Sigmoid colon (tissue), 7 donors: Measurements from ENCODE around the gene SCUBE1. TPM values are rescaled to one million over a fixed set of nuclear protein-coding genes. Genes with fewer than 3 reads are reported as not detected.

Source experiments
- DNase-seq: peaks from one replicate; pipeline ENCODE4 v3.0.0-alpha.2; 2019
- H3K27ac ChIP-seq, 4 donors: fragments of 200-600 bp; sonication (generic); one replicate each; pipeline ENCODE4 v1.5.1; 2016 to 2019; ENCODE audit warnings: mild to moderate bottlenecking in 1 of 4
- H3K27me3 ChIP-seq, 3 donors: fragments of 200-600 bp; sonication (generic); one replicate each; pipeline ENCODE4 v1.5.1; 2019; ENCODE audit warnings: mild to moderate bottlenecking in 1 of 3
- H3K36me3 ChIP-seq, 4 donors: fragments of 200-600 bp; sonication (generic); one replicate each; pipeline ENCODE4 v1.5.1; 2016 to 2019
- H3K4me1 ChIP-seq, 4 donors: fragments of 200-600 bp; sonication (generic); one replicate each; pipeline ENCODE4 v1.5.1; 2017 to 2019
- H3K4me3 ChIP-seq, 4 donors: fragments of 200-600 bp; sonication (generic); one replicate each; pipeline ENCODE4 v1.5.1; 2017 to 2019; ENCODE audit warnings: mild to moderate bottlenecking in 2 of 4, moderate library complexity in 1 of 4
- H3K9me3 ChIP-seq, 4 donors: fragments of 200-600 bp in 3 of 4; sonication (generic) in 3 of 4; one replicate each; pipeline versions ENCODE4 v1.5.1 to v1.6.1; 2013 to 2019
- EP300 ChIP-seq, 4 donors: sonication (generic); formaldehyde crosslinking; IDR thresholded peaks; one replicate each; pipeline ENCODE4 v1.6.1; 2017; ENCODE audit warnings: antibody characterized with exemption in 4 of 4
- POLR2A ChIP-seq, 2 donors: fragments of 450-650 bp; IDR thresholded peaks; one replicate each; pipeline ENCODE4 v1.6.1; 2016; ENCODE audit warnings: antibody characterized with exemption in 2 of 2, mild to moderate bottlenecking in 2 of 2, moderate library complexity in 2 of 2
- POLR2AphosphoS5 ChIP-seq, 4 donors: sonication (generic); formaldehyde crosslinking; IDR thresholded peaks; one replicate each; pipeline ENCODE4 v1.6.1; 2017; ENCODE audit warnings: antibody characterized with exemption in 4 of 4
- WGBS, 2 donors: extraction: QIAGEN DNeasy Blood & Tissue Kit; methylation state at CpG; one replicate each; pipeline ENCODE4 v1.1.7; 2013; 5-methylcytosine and 5-hydroxymethylcytosine counted together
- intact Hi-C: fragments of 100-400 bp; cut with DNase I; formaldehyde crosslinking; loops from one replicate; pipeline ENCODE4 v1.15.1; 2023
- polyA plus RNA-seq, 3 donors: library from polyadenylated mRNA; stranded (reverse); fragments of 200-250 nt; gene quantifications; one replicate each; pipeline ENCODE4 v1.2.3, GENCODE V29; 2013
- total RNA-seq, 4 donors: library from RNA; depleted of rRNA; stranded (reverse); fragments of >200 nt; gene quantifications; one replicate each; pipeline ENCODE4 v1.1.0, GENCODE V29; 2016
- TF ChIP-seq, protein P1 (sequence below), 4 experiments: fragments of 450-650 bp in 3 of 4; fragments of 200-600 bp in 1 of 4; IDR thresholded peaks; one replicate each; pipeline ENCODE4 v1.5.1; 2016 to 2019; ENCODE audit warnings: antibody characterized with exemption in 4 of 4, mild to moderate bottlenecking in 3 of 4, moderate library complexity in 2 of 4
- donor health status: healthy with polysubstance abuse.
- donor health status: Bipolar disorder and iron deficiency.
- donor health status: healthy.

Gene SCUBE1
- total and polyA plus RNA-seq, 7 donors: 0.23 to 1.1 (median 0.55) TPM

DNA sequence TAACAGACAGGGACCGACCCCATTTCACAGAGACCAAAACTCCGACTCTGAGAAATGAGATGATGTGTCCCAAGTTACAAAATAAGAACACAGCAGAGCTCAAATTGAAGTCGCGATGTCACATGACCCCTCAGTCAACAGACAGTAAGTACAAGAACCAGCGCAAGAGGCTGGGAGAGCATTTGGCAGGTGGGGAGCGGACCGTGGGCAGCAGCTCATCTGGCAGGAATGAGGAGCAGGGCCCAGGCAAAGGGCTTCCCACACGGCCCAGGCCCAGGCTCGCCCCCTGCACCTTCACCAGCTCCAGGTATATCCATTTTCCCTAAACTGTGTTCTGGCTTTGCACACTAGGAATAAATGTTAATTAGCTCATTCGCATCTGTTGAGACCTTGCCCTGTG lies 34.3 kb downstream of the SCUBE1 start:
- no peaks in the 10 kb centered on the region for H3K9me3 ChIP-seq
- intact Hi-C loops: no loop called here
- no peak for DNase-seq
- H3K27ac ChIP-seq: peak overlapping the region in 1 of 4 donors; percentile 78
- H3K27me3 ChIP-seq: no peaks in the 10 kb centered on the region
- TF ChIP-seq POLR2AphosphoS5 (IDR thresholded peaks at IDR 0.05) (no peak), POLR2A (IDR thresholded peaks at IDR 0.05) (no peak), EP300 (IDR thresholded peaks at IDR 0.05) (no peak)
- TF ChIP-seq, protein P1, sequence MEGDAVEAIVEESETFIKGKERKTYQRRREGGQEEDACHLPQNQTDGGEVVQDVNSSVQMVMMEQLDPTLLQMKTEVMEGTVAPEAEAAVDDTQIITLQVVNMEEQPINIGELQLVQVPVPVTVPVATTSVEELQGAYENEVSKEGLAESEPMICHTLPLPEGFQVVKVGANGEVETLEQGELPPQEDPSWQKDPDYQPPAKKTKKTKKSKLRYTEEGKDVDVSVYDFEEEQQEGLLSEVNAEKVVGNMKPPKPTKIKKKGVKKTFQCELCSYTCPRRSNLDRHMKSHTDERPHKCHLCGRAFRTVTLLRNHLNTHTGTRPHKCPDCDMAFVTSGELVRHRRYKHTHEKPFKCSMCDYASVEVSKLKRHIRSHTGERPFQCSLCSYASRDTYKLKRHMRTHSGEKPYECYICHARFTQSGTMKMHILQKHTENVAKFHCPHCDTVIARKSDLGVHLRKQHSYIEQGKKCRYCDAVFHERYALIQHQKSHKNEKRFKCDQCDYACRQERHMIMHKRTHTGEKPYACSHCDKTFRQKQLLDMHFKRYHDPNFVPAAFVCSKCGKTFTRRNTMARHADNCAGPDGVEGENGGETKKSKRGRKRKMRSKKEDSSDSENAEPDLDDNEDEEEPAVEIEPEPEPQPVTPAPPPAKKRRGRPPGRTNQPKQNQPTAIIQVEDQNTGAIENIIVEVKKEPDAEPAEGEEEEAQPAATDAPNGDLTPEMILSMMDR (IDR thresholded peaks at IDR 0.05): no peak
- no peaks in the 10 kb centered on the region for H3K36me3 ChIP-seq
- no peak overlapping the region for H3K4me3 ChIP-seq
- 71 to 78% methylated on average over 10 of the region's 10 CpGs for WGBS, 2 donors
- peaks cover 0 to 28% (median 13%) of the 10 kb centered on the region in 4 donors for H3K4me1 ChIP-seq

GRCh38 chr22:43308060-43308830 lies 34.9 kb downstream of the SCUBE1 start:
- Histone ChIP-seq H3K27ac (peak overlapping the region in 1 of 4 donors; percentile 78), H3K4me1 (peaks cover 0 to 22% (median 11%) of the 10 kb centered on the region in 4 donors), H3K9me3 (no peaks in the 10 kb centered on the region), H3K27me3 (no peaks in the 10 kb centered on the region), H3K4me3 (no peak overlapping the region), H3K36me3 (no peaks in the 10 kb centered on the region)
- TF ChIP-seq, protein P1 (IDR thresholded peaks at IDR 0.05): no peak
- TF ChIP-seq POLR2AphosphoS5 (IDR thresholded peaks at IDR 0.05) (no peak), EP300 (IDR thresholded peaks at IDR 0.05) (no peak), POLR2A (IDR thresholded peaks at IDR 0.05) (no peak)
- no peak for DNase-seq
- 52 to 65% methylated on average over 21 of the region's 21 CpGs for whole genome bisulfite sequencing, 2 donors
- intact Hi-C loops: no loop called here

DNA sequence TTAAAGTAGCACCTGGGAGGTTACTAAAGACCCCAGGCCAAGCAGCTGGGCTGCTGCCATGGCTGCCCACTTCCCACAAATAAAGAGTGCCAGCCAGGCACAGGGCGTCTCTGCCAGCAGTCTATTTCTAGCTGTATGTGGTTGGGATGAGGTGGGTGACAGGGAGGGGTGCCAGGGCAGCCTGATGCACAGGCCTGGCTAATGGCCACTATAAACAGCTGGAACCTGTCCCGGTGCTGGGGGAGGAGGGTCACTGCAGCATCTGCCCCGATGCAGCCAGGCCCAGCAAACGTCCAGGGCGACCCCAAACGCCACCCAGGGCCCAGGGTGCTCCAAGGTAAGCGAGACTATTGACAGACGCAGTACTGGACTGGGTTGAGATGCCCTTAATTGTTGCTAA lies 37.4 kb downstream of the SCUBE1 start:
- H3K9me3 ChIP-seq: no peaks in the 10 kb centered on the region
- H3K36me3 ChIP-seq: no peaks in the 10 kb centered on the region
- H3K27me3 ChIP-seq: peaks cover 0 to 8% (median 0%) of the 10 kb centered on the region in 3 donors
- peaks cover 0 to 22% (median 11%) of the 10 kb centered on the region in 4 donors for H3K4me1 ChIP-seq
- DNase-seq: no peak
- no peak for TF ChIP-seq EP300 (IDR thresholded peaks at IDR 0.05)
- no peak for TF ChIP-seq POLR2A (IDR thresholded peaks at IDR 0.05)
- TF ChIP-seq, protein P1 (IDR thresholded peaks at IDR 0.05): no peak
- TF ChIP-seq POLR2AphosphoS5 (IDR thresholded peaks at IDR 0.05): peak in 1 of 4 donors; percentile 11
- no peak overlapping the region for H3K4me3 ChIP-seq
- WGBS, 2 donors: 43 to 69% methylated on average over 8 of the region's 8 CpGs
- intact Hi-C loops: no loop called here
- peak overlapping the region in 2 of 4 donors; percentile 10 to 78 for H3K27ac ChIP-seq

GRCh38 chr22:43304831-43305590 lies 38.2 kb downstream of the SCUBE1 start:
- WGBS, 2 donors: 76 to 82% methylated on average over 18 of the region's 18 CpGs
- TF ChIP-seq POLR2AphosphoS5 (IDR thresholded peaks at IDR 0.05) (no peak), POLR2A (IDR thresholded peaks at IDR 0.05) (no peak), EP300 (IDR thresholded peaks at IDR 0.05) (no peak)
- TF ChIP-seq, protein P1 (IDR thresholded peaks at IDR 0.05): no peak
- no peak for DNase-seq
- intact Hi-C loops: no loop called here
- Histone ChIP-seq H3K27me3 (peaks cover 0 to 11% (median 0%) of the 10 kb centered on the region in 3 donors), H3K27ac (peak overlapping the region in 2 of 4 donors; percentile 10 to 78), H3K4me3 (no peak overlapping the region), H3K36me3 (no peaks in the 10 kb centered on the region), H3K4me1 (peaks cover 0 to 22% (median 11%) of the 10 kb centered on the region in 4 donors), H3K9me3 (no peaks in the 10 kb centered on the region)
